Coronary artery (tissue), 2 donors: ENCODE data around the gene PNKP.

Source experiments
- DNase-seq: peaks from one replicate; pipeline ENCODE4 v3.0.0-alpha.2; 2017; ENCODE audit warnings: low spot score
- H3K27ac ChIP-seq, 2 donors: fragments of 200-600 bp; sonication (generic); one replicate each; pipeline ENCODE4 v1.5.1; 2016 to 2019
- H3K4me3 ChIP-seq: fragments of 200-600 bp; sonication (generic); 2 replicates; pipeline ENCODE4 v1.5.1; 2016; ENCODE audit warnings: mild to moderate bottlenecking, moderate library complexity
- CTCF ChIP-seq: fragments of 200-600 bp; sonication (generic); IDR thresholded peaks from one replicate; pipeline ENCODE4 v1.5.1; 2019; ENCODE audit warnings: antibody characterized with exemption

The PNKP gene

GRCh38 chr19:49833599-49833998 lies 33.8 kb downstream of the PNKP start:
- DNase-seq = no peak
- Histone ChIP-seq H3K4me3 (no peak overlapping the region), H3K27ac (no peak overlapping the region)
- TF ChIP-seq CTCF = no peak

DNA sequence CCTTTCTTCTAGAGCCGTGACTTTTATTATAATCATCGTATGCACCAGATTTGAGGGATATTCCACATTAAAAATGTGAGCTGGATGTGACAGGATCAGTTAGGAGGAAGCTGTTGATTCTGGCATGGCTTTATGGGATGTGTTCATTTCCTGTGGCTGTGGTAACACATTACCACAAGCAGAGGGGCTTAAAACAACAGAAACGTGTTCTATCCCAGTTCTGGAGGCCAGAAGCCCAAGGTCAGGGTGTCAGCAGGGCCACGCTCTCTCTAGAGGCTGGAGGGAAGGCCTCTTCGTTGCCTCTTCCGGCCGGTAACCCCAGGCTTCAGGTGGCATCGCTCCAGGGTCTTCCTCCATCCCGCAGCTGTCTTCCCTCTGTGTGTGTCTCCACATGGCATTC lies 34.8 kb downstream of the PNKP start:
- no peak for DNase-seq
- H3K4me3 ChIP-seq = no peak overlapping the region
- TF ChIP-seq CTCF = no peak
- no peak overlapping the region for H3K27ac ChIP-seq

DNA sequence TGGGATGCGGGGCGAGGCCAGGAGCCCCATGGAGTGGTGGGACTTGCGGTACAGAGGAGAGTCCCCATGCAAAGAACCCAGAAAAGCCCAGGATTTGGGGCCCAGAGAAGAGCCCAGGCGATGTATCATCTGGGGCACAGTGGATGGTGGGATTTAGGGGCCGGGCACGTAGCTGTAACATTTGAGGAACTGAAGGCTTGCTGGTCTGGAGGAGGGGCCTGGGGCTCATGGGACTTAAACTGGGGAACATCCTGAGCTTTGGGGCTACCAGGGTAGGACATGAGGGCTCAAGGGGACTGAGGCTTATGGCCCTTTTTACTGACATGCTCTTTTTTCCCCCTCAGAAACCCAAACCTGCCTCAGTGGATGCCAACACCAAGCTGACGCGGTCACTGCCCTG lies 35.8 kb downstream of the PNKP start:
- no peak for DNase-seq
- no peak overlapping the region for H3K27ac ChIP-seq
- H3K4me3 ChIP-seq = no peak overlapping the region
- TF ChIP-seq CTCF = no peak

GRCh38 chr19:49830766-49831165 lies 36.6 kb downstream of the PNKP start:
- H3K4me3 ChIP-seq = no peak overlapping the region
- no peak for TF ChIP-seq CTCF
- H3K27ac ChIP-seq = no peak overlapping the region
- no peak for DNase-seq

- no peak for DNase-seq
- no peak overlapping the region for H3K4me3 ChIP-seq
- H3K27ac ChIP-seq = no peak overlapping the region
- no peak for TF ChIP-seq CTCF
These were observed 37.7 kb downstream of the PNKP start for GRCh38 chr19:49829721-49830120.

- Histone ChIP-seq H3K4me3 (no peak overlapping the region), H3K27ac (no peak overlapping the region)
- DNase-seq = no peak
- TF ChIP-seq CTCF = no peak
These were observed 38.2 kb downstream of the PNKP start for GRCh38 chr19:49829200-49829599.

DNA sequence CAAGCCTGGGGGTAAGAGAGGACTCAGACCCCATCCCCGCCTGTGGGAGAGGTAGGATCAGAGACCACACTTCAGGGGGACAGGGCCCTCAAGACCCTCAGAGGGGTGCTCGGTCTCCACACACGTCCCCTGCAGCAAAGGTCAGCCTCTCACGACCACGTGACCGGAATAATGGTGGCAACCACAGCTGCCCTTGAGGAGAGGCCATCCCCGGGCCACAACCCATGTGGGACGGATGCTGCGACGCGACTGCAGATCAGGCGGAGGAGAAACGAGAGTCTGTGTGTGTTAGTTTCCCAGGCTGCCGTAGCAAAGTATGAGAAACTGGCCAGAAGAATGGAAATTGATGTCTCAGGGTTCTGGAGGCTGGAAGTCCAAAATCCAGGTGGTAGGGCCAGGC lies 40.3 kb downstream of the PNKP start:
- no peak for TF ChIP-seq CTCF
- no peak for DNase-seq
- H3K4me3 ChIP-seq = no peak overlapping the region
- H3K27ac ChIP-seq = no peak overlapping the region
